CD14-positive monocyte (primary cell): ENCODE results near the gene CADM4. TPM values are rescaled to one million over a fixed set of nuclear protein-coding genes. Genes with fewer than 3 reads are reported as not detected.

Source experiments
- DNase-seq, 3 donors: peaks; one replicate each; pipeline ENCODE4 v3.0.0-alpha.2; 2011 to 2022
- H2AFZ ChIP-seq: 2 replicates; pipeline ENCODE4 v1.6.0; 2012; ENCODE audit warnings: mild to moderate bottlenecking, low read depth, low read length, inconsistent platforms; ENCODE audit not compliant: insufficient read depth, poor library complexity, severe bottlenecking
- H3K27ac ChIP-seq, 2 donors: 1 replicate in 1 of 2; 2 replicates in 1 of 2; pipeline ENCODE4 v1.5.1; 2012 to 2013; ENCODE audit warnings: low read length in 2 of 2, control low read depth in 1 of 2, inconsistent platforms in 1 of 2, low read depth in 1 of 2, mild to moderate bottlenecking in 1 of 2
- H3K27me3 ChIP-seq, 2 donors: one replicate each; pipeline versions ENCODE4 v1.6.0 to v1.6.1; 2011 to 2013; ENCODE audit warnings: low read length in 2 of 2; ENCODE audit not compliant: control insufficient read depth in 2 of 2, insufficient read depth in 2 of 2
- H3K36me3 ChIP-seq, 2 donors: replicated peaks in 1 of 2; 1 replicate in 1 of 2; 2 replicates in 1 of 2; pipeline versions ENCODE4 v1.5.1 to v1.6.1; 2012 to 2013; ENCODE audit warnings: low read length in 2 of 2, control low read depth in 1 of 2, inconsistent platforms in 1 of 2, mild to moderate bottlenecking in 1 of 2; ENCODE audit not compliant: insufficient read depth in 2 of 2, control insufficient read depth in 1 of 2
- H3K4me1 ChIP-seq, 2 donors: 1 replicate in 1 of 2; 2 replicates in 1 of 2; pipeline versions ENCODE4 v1.5.1 to v1.6.1; 2012 to 2013; ENCODE audit warnings: low read length in 2 of 2, control low read depth in 1 of 2, inconsistent platforms in 1 of 2, mild to moderate bottlenecking in 1 of 2, moderate library complexity in 1 of 2; ENCODE audit not compliant: insufficient read depth in 2 of 2, control insufficient read depth in 1 of 2
- H3K4me2 ChIP-seq: replicated peaks from 2 replicates; pipeline ENCODE3; 2012; ENCODE audit warnings: low read length, moderate library complexity, mild to moderate bottlenecking; ENCODE audit not compliant: poor library complexity, severe bottlenecking; ENCODE audit errors: extremely low read depth
- H3K4me3 ChIP-seq, 3 experiments: fragments of 200-600 bp in 1 of 3; sonication (generic) in 1 of 3; replicated peaks in 1 of 3; 1 replicate in 2 of 3; 2 replicates in 1 of 3; pipeline ENCODE4 v1.5.1; 2011 to 2013; ENCODE audit warnings: low read length in 3 of 3, mild to moderate bottlenecking in 3 of 3, control low read depth in 2 of 3, low read depth in 2 of 3, inconsistent platforms in 1 of 3, moderate library complexity in 1 of 3
- H3K79me2 ChIP-seq: 2 replicates; pipeline ENCODE4 v1.6.0; 2012; ENCODE audit warnings: mild to moderate bottlenecking, control low read depth, inconsistent platforms, low read length, moderate library complexity; ENCODE audit not compliant: insufficient read depth
- H3K9ac ChIP-seq: 2 replicates; pipeline ENCODE4 v1.6.0; 2017; ENCODE audit warnings: low read length, mild to moderate bottlenecking; ENCODE audit not compliant: insufficient read depth, poor library complexity, severe bottlenecking
- H3K9me3 ChIP-seq, 2 donors: replicated peaks in 1 of 2; 1 replicate in 1 of 2; 2 replicates in 1 of 2; pipeline versions ENCODE4 v1.5.1 to v1.6.1; 2012 to 2013; ENCODE audit warnings: low read length in 2 of 2, control low read depth in 1 of 2; ENCODE audit not compliant: control insufficient read depth in 1 of 2, insufficient read depth in 1 of 2
- H4K20me1 ChIP-seq: 2 replicates; pipeline ENCODE4 v1.6.0; 2012; ENCODE audit warnings: mild to moderate bottlenecking, low read length, control low read depth, moderate library complexity; ENCODE audit not compliant: insufficient read depth
- H3K27ac Mint-ChIP-seq, 7 donors: one replicate each; pipeline ENCODE4 v1.8.0; 2020; ENCODE audit warnings: mild to moderate bottlenecking in 7 of 7, mixed read lengths in 7 of 7, moderate library complexity in 6 of 7, inconsistent platforms in 2 of 7
- H3K27me3 Mint-ChIP-seq, 3 donors: one replicate each; pipeline ENCODE4 v1.8.0; 2021 to 2022; ENCODE audit warnings: low read depth in 3 of 3, mild to moderate bottlenecking in 3 of 3, mixed read lengths in 3 of 3, moderate library complexity in 3 of 3, inconsistent platforms in 1 of 3
- H3K36me3 Mint-ChIP-seq, 2 donors: one replicate each; pipeline ENCODE4 v1.8.0; 2020; ENCODE audit warnings: mixed read lengths in 2 of 2, inconsistent platforms in 1 of 2, mild to moderate bottlenecking in 1 of 2
- H3K4me1 Mint-ChIP-seq: one replicate; pipeline ENCODE4 v1.8.0; 2020; ENCODE audit warnings: mild to moderate bottlenecking, mixed read lengths
- H3K4me3 Mint-ChIP-seq, 2 donors: one replicate each; pipeline ENCODE4 v1.8.0; 2020; ENCODE audit warnings: mild to moderate bottlenecking in 2 of 2, mixed read lengths in 2 of 2, moderate library complexity in 1 of 2
- H3K9me3 Mint-ChIP-seq, 7 donors: one replicate each; pipeline ENCODE4 v1.8.0; 2020 to 2022; ENCODE audit warnings: mixed read lengths in 7 of 7, mild to moderate bottlenecking in 6 of 7, moderate library complexity in 6 of 7, inconsistent platforms in 2 of 7
- WGBS: methylation state at CpG from one replicate; pipeline ENCODE4 v1.1.5; 2013; ENCODE audit warnings: missing lambda C conversion rate; ENCODE audit not compliant: insufficient coverage; 5-methylcytosine and 5-hydroxymethylcytosine counted together
- intact Hi-C, 2 donors: fragments of 100-400 bp; cut with micrococcal nuclease; formaldehyde crosslinking; loops; one replicate each; pipeline versions ENCODE4 v1.15.0 to v1.15.1; 2023
- polyA plus RNA-seq, 3 donors: library from polyadenylated mRNA; depleted of rRNA in 1 of 3; unstranded in 2 of 3; stranded (reverse) in 1 of 3; fragments of 300-500 nt in 2 of 3; fragments of >200 nt in 1 of 3; fragmentation: Illumina TruSeq in 2 of 3; gene quantifications; 1 replicate in 2 of 3; 2 replicates in 1 of 3; pipeline ENCODE4 v1.2.3, GENCODE V29; 2012 to 2021
- TF ChIP-seq, protein P1 (sequence below): fragments of 200-600 bp; IDR thresholded peaks from one replicate; pipeline ENCODE4 v1.8.0; 2022; ENCODE audit warnings: antibody characterized with exemption, mild to moderate bottlenecking

CADM4 gene
- polyA plus RNA-seq, 3 donors: 0.10 to 0.91 (median 0.31) TPM

- WGBS: 100% methylated on average over 3 of the region's 7 CpGs
Observed at GRCh38 chr19:43660301-43660970, 20.8 kb upstream of the CADM4 start.

DNA sequence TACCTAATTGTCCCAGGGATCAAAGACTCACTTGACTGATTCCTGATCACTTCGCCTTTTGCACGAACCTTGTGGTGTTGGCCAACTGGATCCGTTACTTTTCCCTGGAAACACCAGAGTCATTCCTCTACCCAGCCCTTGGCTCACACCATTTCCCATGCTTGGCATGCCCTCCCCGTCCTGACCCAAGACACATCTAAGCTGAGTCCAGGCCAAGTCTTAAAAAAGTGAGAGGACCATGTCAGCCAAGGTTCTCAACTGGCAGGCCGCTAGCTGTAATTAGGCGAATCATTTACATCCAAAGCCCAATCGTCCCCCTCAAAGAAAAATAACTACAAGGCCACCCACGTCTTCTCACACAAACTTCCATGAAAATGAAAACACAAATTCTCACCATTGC lies 18.8 kb upstream of the CADM4 start:
- peaks cover 0 to 8% (median 0%) of the 10 kb centered on the region in 3 donors for H3K27me3 Mint-ChIP-seq
- H4K20me1 ChIP-seq: peaks cover 100% of the 10 kb centered on the region
- peak overlapping the region in 1 of 7 donors; percentile 53 for H3K27ac Mint-ChIP-seq
- WGBS: 97% methylated on average over 8 of the region's 8 CpGs
- DNase-seq: no peak
- no peak overlapping the region for H3K4me3 Mint-ChIP-seq
- H3K4me2 ChIP-seq: no peak overlapping the region
- H3K36me3 Mint-ChIP-seq: peaks cover 88 to 99% of the 10 kb centered on the region in 2 donors
- H3K9ac ChIP-seq: no peak overlapping the region
- H3K9me3 Mint-ChIP-seq: peaks cover 6 to 19% (median 11%) of the 10 kb centered on the region in 7 donors
- peaks cover 92 to 100% of the 10 kb centered on the region in 2 donors for H3K36me3 ChIP-seq
- peaks cover 81% of the 10 kb centered on the region for H3K79me2 ChIP-seq
- no peaks in the 10 kb centered on the region for H3K27me3 ChIP-seq
- no peaks in the 10 kb centered on the region for H3K4me1 ChIP-seq
- TF ChIP-seq, protein P1, sequence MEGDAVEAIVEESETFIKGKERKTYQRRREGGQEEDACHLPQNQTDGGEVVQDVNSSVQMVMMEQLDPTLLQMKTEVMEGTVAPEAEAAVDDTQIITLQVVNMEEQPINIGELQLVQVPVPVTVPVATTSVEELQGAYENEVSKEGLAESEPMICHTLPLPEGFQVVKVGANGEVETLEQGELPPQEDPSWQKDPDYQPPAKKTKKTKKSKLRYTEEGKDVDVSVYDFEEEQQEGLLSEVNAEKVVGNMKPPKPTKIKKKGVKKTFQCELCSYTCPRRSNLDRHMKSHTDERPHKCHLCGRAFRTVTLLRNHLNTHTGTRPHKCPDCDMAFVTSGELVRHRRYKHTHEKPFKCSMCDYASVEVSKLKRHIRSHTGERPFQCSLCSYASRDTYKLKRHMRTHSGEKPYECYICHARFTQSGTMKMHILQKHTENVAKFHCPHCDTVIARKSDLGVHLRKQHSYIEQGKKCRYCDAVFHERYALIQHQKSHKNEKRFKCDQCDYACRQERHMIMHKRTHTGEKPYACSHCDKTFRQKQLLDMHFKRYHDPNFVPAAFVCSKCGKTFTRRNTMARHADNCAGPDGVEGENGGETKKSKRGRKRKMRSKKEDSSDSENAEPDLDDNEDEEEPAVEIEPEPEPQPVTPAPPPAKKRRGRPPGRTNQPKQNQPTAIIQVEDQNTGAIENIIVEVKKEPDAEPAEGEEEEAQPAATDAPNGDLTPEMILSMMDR: no peak
- H3K27ac ChIP-seq: no peak overlapping the region
- H3K4me3 ChIP-seq: no peak overlapping the region
- intact Hi-C loops: no loop called here
- no peak overlapping the region for H2AFZ ChIP-seq
- peaks cover 7 to 8% of the 10 kb centered on the region in 2 donors for H3K9me3 ChIP-seq
- no peaks in the 10 kb centered on the region for H3K4me1 Mint-ChIP-seq

More at GRCh38 chr19:43660301-43660970, 20.8 kb upstream of the CADM4 start:
- peaks cover 0 to 8% (median 0%) of the 10 kb centered on the region in 3 donors for H3K27me3 Mint-ChIP-seq
- H3K9me3 Mint-ChIP-seq: peaks cover 6 to 19% (median 11%) of the 10 kb centered on the region in 7 donors
- H3K4me3 Mint-ChIP-seq: no peak overlapping the region
- intact Hi-C loops: loop anchor here in 1 of 2 donors (10.0 kb wide), 1 partner anchor 124 kb away; the partner anchor contains the start of gene KCNN4
- Histone ChIP-seq H4K20me1 (peaks cover 100% of the 10 kb centered on the region), H3K9ac (no peak overlapping the region), H3K4me1 (peaks cover 15 to 19% of the 10 kb centered on the region in 2 donors), H3K36me3 (peaks cover 92 to 100% of the 10 kb centered on the region in 2 donors), H3K27me3 (no peaks in the 10 kb centered on the region), H3K4me3 (no peak overlapping the region), H2AFZ (no peak overlapping the region), H3K27ac (no peak overlapping the region), H3K79me2 (peaks cover 92% of the 10 kb centered on the region), H3K4me2 (no peak overlapping the region), H3K9me3 (peaks cover 7 to 8% of the 10 kb centered on the region in 2 donors)
- peaks cover 91 to 99% of the 10 kb centered on the region in 2 donors for H3K36me3 Mint-ChIP-seq
- TF ChIP-seq, protein P1: no peak
- no peak overlapping the region for H3K27ac Mint-ChIP-seq
- DNase-seq: no peak
- H3K4me1 Mint-ChIP-seq: peaks cover 19% of the 10 kb centered on the region
